IPS-18a (cell line): ENCODE data around the gene STARD3.
A peak's percentile ranks its signal among the peaks of the same experiment; 100 is the strongest.

Experiments used
- H3K27ac ChIP-seq: one replicate; pipeline ENCODE4 v1.5.1; 2013; ENCODE audit warnings: low read length
- H3K27me3 ChIP-seq: one replicate; pipeline ENCODE4 v1.6.1; 2013; ENCODE audit warnings: mild to moderate bottlenecking, low read length; ENCODE audit not compliant: control insufficient read depth, insufficient read depth
- H3K36me3 ChIP-seq: one replicate; pipeline ENCODE4 v1.6.1; 2013; ENCODE audit warnings: low read depth, low read length; ENCODE audit not compliant: control insufficient read depth
- H3K4me1 ChIP-seq: one replicate; pipeline ENCODE4 v1.6.1; 2013; ENCODE audit warnings: low read depth, low read length; ENCODE audit not compliant: control insufficient read depth
- H3K4me3 ChIP-seq: one replicate; pipeline ENCODE4 v1.5.1; 2013; ENCODE audit warnings: low read length
- H3K9ac ChIP-seq: one replicate; pipeline ENCODE4 v1.6.1; 2013; ENCODE audit warnings: mild to moderate bottlenecking, low read length, moderate library complexity
- H3K9me3 ChIP-seq: one replicate; pipeline ENCODE4 v1.6.1; 2013; ENCODE audit warnings: low read depth, low read length; ENCODE audit not compliant: control insufficient read depth

STARD3 gene

DNA sequence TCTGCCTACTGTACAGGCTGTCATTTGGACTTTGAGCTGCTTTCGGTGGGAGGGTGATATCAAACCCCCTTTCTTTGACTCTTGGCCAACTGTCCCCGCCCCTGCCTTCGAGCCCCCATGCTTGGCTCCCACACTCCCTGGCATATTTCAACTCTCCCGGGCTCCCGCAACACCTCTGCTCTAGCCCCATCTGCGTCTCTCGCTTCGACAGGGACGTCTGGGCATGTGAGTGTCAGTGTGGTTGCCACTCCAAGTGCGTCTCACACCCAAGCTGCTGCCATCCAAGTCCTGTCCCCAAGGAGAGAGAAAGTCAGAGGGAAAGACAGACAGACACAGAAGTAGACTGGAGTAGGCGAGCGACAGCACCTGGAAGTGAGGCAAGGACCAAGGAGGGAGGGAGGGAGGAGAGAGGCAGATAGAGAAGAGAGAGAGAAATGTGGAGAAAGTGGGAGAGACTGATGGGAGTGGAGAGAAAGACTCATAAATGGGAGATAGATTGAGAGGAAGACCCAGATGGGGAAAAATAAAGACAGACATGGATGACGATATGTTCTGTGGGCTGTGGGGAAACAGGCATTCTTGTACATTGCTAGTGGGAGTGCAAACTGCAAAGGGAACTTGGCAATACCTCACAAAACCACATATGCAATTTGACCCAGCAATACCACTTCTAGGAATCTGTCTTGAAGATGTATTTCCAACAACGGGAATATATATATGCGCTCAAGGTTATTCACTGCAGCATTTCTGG, 11.8 kb downstream of the STARD3 start:
- H3K9me3 ChIP-seq, result no peaks in the 10 kb centered on the region
- H3K36me3 ChIP-seq, result peaks cover 2% of the 10 kb centered on the region
- no peaks in the 10 kb centered on the region for H3K27me3 ChIP-seq
- no peak overlapping the region for H3K4me3 ChIP-seq
- H3K4me1 ChIP-seq, result peaks cover 25% of the 10 kb centered on the region
- H3K27ac ChIP-seq, result no peak overlapping the region
- no peak overlapping the region for H3K9ac ChIP-seq

- no peak overlapping the region for H3K27ac ChIP-seq
Observed at GRCh38 chr17:39650121-39650579, 13.2 kb downstream of the STARD3 start.

DNA sequence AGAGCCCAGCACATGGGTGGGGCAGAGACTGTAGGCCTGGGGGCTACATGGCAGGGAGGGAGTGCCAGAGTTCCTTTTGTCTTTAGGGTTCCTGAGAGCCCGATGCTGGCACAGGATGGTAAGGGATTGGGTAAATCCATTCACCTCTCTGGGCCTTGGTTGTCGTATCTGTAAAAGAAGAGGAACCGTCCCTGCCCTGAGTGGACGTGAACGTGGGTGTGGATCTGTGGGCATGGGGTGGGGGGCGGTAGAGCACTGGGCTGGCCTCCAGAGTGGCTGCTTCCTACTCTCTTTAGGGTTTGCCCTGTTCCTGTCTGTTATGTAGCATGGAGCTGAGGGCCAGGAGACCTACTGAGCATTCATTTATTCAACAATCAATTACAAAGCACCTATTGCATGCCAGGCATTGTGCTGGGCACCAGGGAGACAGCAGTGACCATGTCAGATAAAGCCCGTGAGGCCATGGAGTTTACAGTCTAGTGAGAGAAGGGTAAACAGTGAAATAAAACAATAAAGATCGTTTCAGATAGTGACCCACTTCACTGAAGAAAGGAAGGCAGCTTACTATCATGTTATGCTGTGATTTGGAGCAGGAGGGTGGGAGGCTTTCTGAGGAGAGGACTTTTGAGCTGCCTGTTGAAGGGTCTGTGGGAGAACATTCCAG, 15.1 kb downstream of the STARD3 start:
- Histone ChIP-seq H3K9ac (no peak overlapping the region), H3K36me3 (peaks cover 2% of the 10 kb centered on the region), H3K9me3 (no peaks in the 10 kb centered on the region), H3K27me3 (no peaks in the 10 kb centered on the region), H3K4me1 (peaks cover 15% of the 10 kb centered on the region), H3K27ac (peak overlapping the region; percentile 49), H3K4me3 (no peak overlapping the region)

More at GRCh38 chr17:39650121-39650579, 13.2 kb downstream of the STARD3 start:
- Histone ChIP-seq H3K4me1 (peaks cover 19% of the 10 kb centered on the region), H3K4me3 (no peak overlapping the region), H3K9ac (no peak overlapping the region), H3K36me3 (peaks cover 2% of the 10 kb centered on the region), H3K9me3 (no peaks in the 10 kb centered on the region), H3K27me3 (no peaks in the 10 kb centered on the region)

- H3K9me3 ChIP-seq, result no peaks in the 10 kb centered on the region
- no peak overlapping the region for H3K4me3 ChIP-seq
- H3K27ac ChIP-seq, result peak overlapping the region; percentile 49
- H3K27me3 ChIP-seq, result no peaks in the 10 kb centered on the region
- H3K36me3 ChIP-seq, result peaks cover 2% of the 10 kb centered on the region
- H3K9ac ChIP-seq, result no peak overlapping the region
- peaks cover 15% of the 10 kb centered on the region for H3K4me1 ChIP-seq
Observed at GRCh38 chr17:39652587-39653315, 15.8 kb downstream of the STARD3 start.

DNA sequence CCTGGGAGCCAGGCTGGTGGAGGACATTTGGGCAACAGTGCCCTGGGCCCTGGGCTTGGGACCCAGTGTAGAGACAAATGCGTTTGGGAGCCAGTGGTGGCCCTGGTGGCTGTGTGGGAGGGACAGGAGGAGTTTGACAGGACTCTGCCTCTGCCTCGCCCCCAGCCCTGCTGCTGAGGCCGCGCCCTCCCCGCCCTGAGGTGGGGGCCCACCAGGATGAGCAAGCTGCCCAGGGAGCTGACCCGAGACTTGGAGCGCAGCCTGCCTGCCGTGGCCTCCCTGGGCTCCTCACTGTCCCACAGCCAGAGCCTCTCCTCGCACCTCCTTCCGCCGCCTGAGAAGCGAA, 16.3 kb downstream of the STARD3 start:
- Histone ChIP-seq H3K36me3 (peaks cover 2% of the 10 kb centered on the region), H3K9me3 (no peaks in the 10 kb centered on the region), H3K9ac (no peak overlapping the region), H3K4me1 (peaks cover 15% of the 10 kb centered on the region), H3K27me3 (no peaks in the 10 kb centered on the region), H3K4me3 (no peak overlapping the region), H3K27ac (no peak overlapping the region)

GRCh38 chr17:39653662-39654331, 16.9 kb downstream of the STARD3 start:
- H3K36me3 ChIP-seq, result peaks cover 2% of the 10 kb centered on the region
- peaks cover 15% of the 10 kb centered on the region for H3K4me1 ChIP-seq
- H3K27me3 ChIP-seq, result no peaks in the 10 kb centered on the region
- H3K4me3 ChIP-seq, result no peak overlapping the region
- no peaks in the 10 kb centered on the region for H3K9me3 ChIP-seq
- no peak overlapping the region for H3K9ac ChIP-seq
- H3K27ac ChIP-seq, result no peak overlapping the region

GRCh38 chr17:39655105-39655504, 18.2 kb downstream of the STARD3 start:
- peaks cover 15% of the 10 kb centered on the region for H3K4me1 ChIP-seq
- H3K27me3 ChIP-seq, result no peaks in the 10 kb centered on the region
- H3K9me3 ChIP-seq, result no peaks in the 10 kb centered on the region
- no peak overlapping the region for H3K9ac ChIP-seq
- no peaks in the 10 kb centered on the region for H3K36me3 ChIP-seq
- no peak overlapping the region for H3K4me3 ChIP-seq
- no peak overlapping the region for H3K27ac ChIP-seq

GRCh38 chr17:39658346-39658745, 21.4 kb downstream of the STARD3 start:
- H3K9ac ChIP-seq, result no peak overlapping the region
- H3K27me3 ChIP-seq, result no peaks in the 10 kb centered on the region
- H3K36me3 ChIP-seq, result peaks cover 3% of the 10 kb centered on the region
- no peaks in the 10 kb centered on the region for H3K9me3 ChIP-seq
- peaks cover 6% of the 10 kb centered on the region for H3K4me1 ChIP-seq
- no peak overlapping the region for H3K4me3 ChIP-seq
- no peak overlapping the region for H3K27ac ChIP-seq

- no peaks in the 10 kb centered on the region for H3K27me3 ChIP-seq
- peaks cover 3% of the 10 kb centered on the region for H3K36me3 ChIP-seq
- no peaks in the 10 kb centered on the region for H3K9me3 ChIP-seq
- H3K9ac ChIP-seq, result no peak overlapping the region
- H3K4me3 ChIP-seq, result no peak overlapping the region
- peaks cover 6% of the 10 kb centered on the region for H3K4me1 ChIP-seq
- no peak overlapping the region for H3K27ac ChIP-seq
Observed at GRCh38 chr17:39658760-39659159, 21.8 kb downstream of the STARD3 start.

DNA sequence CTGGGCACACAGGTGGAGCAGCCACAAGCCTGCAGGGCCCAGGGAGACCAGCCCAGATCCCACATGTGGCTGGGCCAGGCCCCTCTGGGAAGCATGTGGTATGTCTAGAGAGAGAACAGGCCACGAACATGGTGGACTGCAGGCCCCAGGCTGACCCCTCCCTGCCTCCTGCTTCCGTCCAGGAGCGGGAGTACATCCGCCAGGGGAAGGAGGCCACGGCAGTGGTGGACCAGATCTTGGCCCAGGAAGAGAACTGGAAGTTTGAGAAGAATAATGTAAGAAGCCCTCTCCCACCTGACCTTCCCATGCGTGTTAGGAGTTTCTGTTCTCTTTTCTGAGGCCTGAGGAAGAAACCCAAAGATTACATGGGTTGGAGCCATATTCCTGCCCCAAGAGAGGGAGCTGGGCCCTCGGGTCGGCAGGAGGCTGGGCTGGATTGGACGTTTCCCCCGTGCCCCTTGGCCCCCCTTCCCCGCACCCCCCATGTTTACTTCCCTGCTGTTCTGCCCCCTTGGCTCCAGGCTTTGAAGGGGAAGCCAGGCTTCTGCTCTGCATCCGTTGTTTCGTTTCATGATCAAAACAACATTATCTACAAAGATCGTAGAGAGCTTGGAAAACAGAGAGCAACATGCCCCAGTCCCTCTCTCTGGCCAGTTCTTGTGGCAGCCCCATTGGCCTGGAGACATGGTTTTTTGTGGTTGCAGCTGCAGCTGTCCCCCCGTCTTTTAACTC, 22.5 kb downstream of the STARD3 start:
- Histone ChIP-seq H3K9ac (no peak overlapping the region), H3K36me3 (peaks cover 3% of the 10 kb centered on the region), H3K4me1 (peaks cover 11% of the 10 kb centered on the region)

DNA sequence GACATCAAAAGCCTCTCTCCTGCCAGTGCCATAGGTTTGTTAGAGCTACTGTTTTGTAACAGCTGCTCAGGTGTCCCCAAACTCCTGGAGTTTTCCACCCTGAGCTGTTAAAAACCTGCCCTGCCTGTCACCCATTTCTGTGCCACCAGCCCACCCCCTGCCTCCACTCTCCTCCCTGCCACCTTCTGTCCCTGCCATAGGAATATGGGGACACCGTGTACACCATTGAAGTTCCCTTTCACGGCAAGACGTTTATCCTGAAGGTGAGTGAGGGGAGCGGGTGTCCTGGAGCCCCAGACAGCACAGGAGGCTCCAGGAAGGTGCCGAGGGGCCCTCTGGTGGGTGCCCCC, 23.0 kb downstream of the STARD3 start:
- H3K9me3 ChIP-seq, result no peaks in the 10 kb centered on the region
- H3K27ac ChIP-seq, result no peak overlapping the region
- no peaks in the 10 kb centered on the region for H3K27me3 ChIP-seq
- H3K9ac ChIP-seq, result no peak overlapping the region
- no peak overlapping the region for H3K4me3 ChIP-seq
- peaks cover 15% of the 10 kb centered on the region for H3K4me1 ChIP-seq
- peaks cover 3% of the 10 kb centered on the region for H3K36me3 ChIP-seq

More for the DNA sequence above, 22.5 kb downstream of the STARD3 start:
- Histone ChIP-seq H3K27ac (no peak overlapping the region), H3K4me3 (no peak overlapping the region), H3K27me3 (no peaks in the 10 kb centered on the region), H3K9me3 (no peaks in the 10 kb centered on the region)
